HG03442 (cell line): Measurements from ENCODE around the gene KIF26B.

Experiments used
- ATAC-seq: cut with Tn5 transposase; IDR thresholded peaks from one replicate; pipeline ENCODE4 v1.9.1; 2021; ENCODE audit warnings: mild to moderate bottlenecking, moderate library complexity; ENCODE audit not compliant: unreplicated experiment

The KIF26B gene

GRCh38 chr1:245205864-245206263 is 51.1 kb downstream of the KIF26B start:
- ATAC-seq: no peak

GRCh38 chr1:245207056-245207638 is 52.4 kb downstream of the KIF26B start:
- ATAC-seq: no peak

- no peak for ATAC-seq
Observed at GRCh38 chr1:245207801-245208200, 53.0 kb downstream of the KIF26B start.

GRCh38 chr1:245209658-245210435 is 55.1 kb downstream of the KIF26B start:
- ATAC-seq: no peak

- ATAC-seq: no peak
Observed at GRCh38 chr1:245211035-245211749, 56.4 kb downstream of the KIF26B start.

GRCh38 chr1:245211761-245212160 is 57.0 kb downstream of the KIF26B start:
- no peak for ATAC-seq

GRCh38 chr1:245212221-245212710 is 57.5 kb downstream of the KIF26B start:
- no peak for ATAC-seq

GRCh38 chr1:245213066-245213831 is 58.5 kb downstream of the KIF26B start:
- no peak for ATAC-seq

- no peak for ATAC-seq
Observed at GRCh38 chr1:245215071-245215470, 60.3 kb downstream of the KIF26B start.

- ATAC-seq: no peak
Observed at GRCh38 chr1:245216366-245217115, 61.8 kb downstream of the KIF26B start.

- no peak for ATAC-seq
Observed at GRCh38 chr1:245217853-245218608, 63.2 kb downstream of the KIF26B start.

GRCh38 chr1:245220381-245220985 is 65.7 kb downstream of the KIF26B start:
- ATAC-seq: no peak

- no peak for ATAC-seq
Observed at GRCh38 chr1:245221805-245222204, 67.0 kb downstream of the KIF26B start.

- no peak for ATAC-seq
Observed at GRCh38 chr1:245222931-245223595, 68.3 kb downstream of the KIF26B start.

GRCh38 chr1:245225322-245226202 is 70.8 kb downstream of the KIF26B start:
- ATAC-seq: no peak

GRCh38 chr1:245226203-245226499 is 71.4 kb downstream of the KIF26B start:
- no peak for ATAC-seq

- no peak for ATAC-seq
Observed at GRCh38 chr1:245229051-245229450, 74.3 kb downstream of the KIF26B start.

GRCh38 chr1:245232931-245233330 is 78.1 kb downstream of the KIF26B start:
- ATAC-seq: no peak
